T-cell (primary cell): ENCODE results near the gene CUL1. TPM values are rescaled to one million over a fixed set of nuclear protein-coding genes. Genes with fewer than 3 reads are reported as not detected.

Experiments used
- ATAC-seq, 4 experiments: fragments of 200-7000 bp in 3 of 4; fragments of 150-1000 bp in 1 of 4; cut with Tn5 transposase; replicated peaks in 1 of 4; 1 replicate in 3 of 4; 2 replicates in 1 of 4; pipeline ENCODE4 v1.10.0; 2021; ENCODE audit warnings: moderate library complexity in 3 of 4, mild to moderate bottlenecking in 2 of 4, moderate number of reproducible peaks in 1 of 4
- CTCF ChIA-PET, 2 donors: fragments of 300-600 bp; sonication (Branson Sonifier 250); formaldehyde crosslinking; loops; one replicate each; lab custom pipeline; 2022; ENCODE audit warnings: antibody characterized with exemption in 2 of 2; lab: Charles Lee
- POLR2A ChIA-PET, 2 donors: fragments of 300-600 bp; sonication (Branson Sonifier 250); formaldehyde crosslinking; loops; one replicate each; lab custom pipeline; 2022; ENCODE audit warnings: antibody characterized with exemption in 2 of 2; lab: Charles Lee
- DNase-seq, 35 experiments: peaks; one replicate each; pipeline versions ENCODE4 v3.0.0 to v3.0.0-alpha.2; 2013 to 2023
- H3K27ac ChIP-seq: one replicate; pipeline ENCODE4 v1.5.1; 2013; ENCODE audit warnings: low read length
- H3K27me3 ChIP-seq, 2 experiments: replicated peaks in 1 of 2; 1 replicate in 1 of 2; 2 replicates in 1 of 2; pipeline versions ENCODE4 v1.6.1 to v1.7.0; 2013; ENCODE audit warnings: low read length in 1 of 2, mixed read lengths in 1 of 2; ENCODE audit not compliant: control insufficient read depth in 2 of 2, insufficient read depth in 2 of 2; ENCODE audit errors: extremely low read depth in 1 of 2
- H3K36me3 ChIP-seq, 2 donors: 1 replicate in 1 of 2; 2 replicates in 1 of 2; pipeline versions ENCODE4 v1.6.1 to v1.7.0; 2013; ENCODE audit warnings: low read length in 1 of 2; ENCODE audit not compliant: control insufficient read depth in 2 of 2, insufficient read depth in 1 of 2; ENCODE audit errors: extremely low read depth in 1 of 2
- H3K4me1 ChIP-seq, 2 experiments: 1 replicate in 1 of 2; 2 replicates in 1 of 2; pipeline versions ENCODE4 v1.6.1 to v1.7.0; 2013; ENCODE audit warnings: low read length in 2 of 2, mixed read lengths in 1 of 2; ENCODE audit not compliant: insufficient read depth in 2 of 2, control insufficient read depth in 1 of 2; ENCODE audit errors: extremely low read depth in 1 of 2
- H3K4me3 ChIP-seq, 2 donors: 1 replicate in 1 of 2; 2 replicates in 1 of 2; pipeline versions ENCODE4 v1.5.1 to v1.7.0; 2013; ENCODE audit warnings: mild to moderate bottlenecking in 2 of 2, low read length in 1 of 2, moderate library complexity in 1 of 2; ENCODE audit not compliant: control insufficient read depth in 1 of 2; ENCODE audit errors: extremely low read depth in 1 of 2
- H3K9me3 ChIP-seq: 2 replicates; pipeline ENCODE4 v1.7.0; 2013
- H3K27ac Mint-ChIP-seq, 2 donors: one replicate each; pipeline ENCODE4 v1.8.0; 2020 to 2021; ENCODE audit warnings: mild to moderate bottlenecking in 2 of 2, mixed read lengths in 2 of 2
- H3K27me3 Mint-ChIP-seq, 2 donors: one replicate each; pipeline ENCODE4 v1.8.0; 2021 to 2022; ENCODE audit warnings: mixed read lengths in 2 of 2
- H3K36me3 Mint-ChIP-seq: one replicate; pipeline ENCODE4 v1.8.0; 2021; ENCODE audit warnings: mixed read lengths
- H3K4me1 Mint-ChIP-seq, 3 donors: one replicate each; pipeline ENCODE4 v1.8.0; 2020 to 2022; ENCODE audit warnings: mixed read lengths in 3 of 3, mild to moderate bottlenecking in 1 of 3
- H3K4me3 Mint-ChIP-seq, 3 donors: one replicate each; pipeline ENCODE4 v1.8.0; 2020 to 2022; ENCODE audit warnings: mild to moderate bottlenecking in 3 of 3, mixed read lengths in 3 of 3, moderate library complexity in 3 of 3
- H3K9me3 Mint-ChIP-seq, 3 donors: one replicate each; pipeline ENCODE4 v1.8.0; 2020 to 2022; ENCODE audit warnings: mixed read lengths in 3 of 3
- WGBS: methylation state at CpG from one replicate; pipeline ENCODE4 v1.1.5; 2013; ENCODE audit warnings: missing lambda C conversion rate; ENCODE audit not compliant: insufficient coverage; 5-methylcytosine and 5-hydroxymethylcytosine counted together
- total RNA-seq, 35 experiments: library from RNA in 6 of 35; stranded (reverse) in 6 of 35; fragments of 120-200 nt in 1 of 35; gene quantifications; one replicate each; pipeline versions ENCODE4 v1.2.1 to v1.2.4 and lab custom pipeline; 2013 to 2026

CUL1 gene
- total RNA-seq, 5 donors from 2014 or later (not counting 1 experiment from before 2014, with no cell fraction given), result 42.3 to 53.7 (median 49.9) TPM

DNA sequence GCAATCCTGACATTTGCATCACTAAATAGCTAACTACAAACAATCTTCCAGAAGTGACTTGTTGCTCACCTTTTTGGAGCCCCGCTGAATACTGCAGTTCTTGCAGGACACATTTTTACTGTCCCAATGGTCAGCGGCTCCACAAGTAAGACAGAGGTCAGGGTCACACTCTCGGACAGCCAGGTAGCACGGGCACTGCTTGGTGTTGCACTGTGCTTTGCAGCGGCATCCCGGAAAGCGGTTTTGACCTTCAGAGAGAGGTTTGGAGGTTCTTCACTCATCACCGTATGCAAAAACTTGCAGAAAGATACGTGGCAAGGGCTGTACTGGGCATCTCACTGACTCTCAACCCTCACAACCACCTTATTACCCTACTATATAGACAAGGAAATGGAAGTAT, 115.2 kb downstream of the CUL1 start:
- CTCF ChIA-PET, result interaction anchor here in 1 of 2 donors (0.6 kb wide), 1 partner anchor 10 kb away, joined by 3 read pairs; no protein-coding TSS in a partner anchor
- H3K27ac Mint-ChIP-seq, result no peak overlapping the region
- peaks cover 22% of the 10 kb centered on the region for H3K36me3 Mint-ChIP-seq

DNA sequence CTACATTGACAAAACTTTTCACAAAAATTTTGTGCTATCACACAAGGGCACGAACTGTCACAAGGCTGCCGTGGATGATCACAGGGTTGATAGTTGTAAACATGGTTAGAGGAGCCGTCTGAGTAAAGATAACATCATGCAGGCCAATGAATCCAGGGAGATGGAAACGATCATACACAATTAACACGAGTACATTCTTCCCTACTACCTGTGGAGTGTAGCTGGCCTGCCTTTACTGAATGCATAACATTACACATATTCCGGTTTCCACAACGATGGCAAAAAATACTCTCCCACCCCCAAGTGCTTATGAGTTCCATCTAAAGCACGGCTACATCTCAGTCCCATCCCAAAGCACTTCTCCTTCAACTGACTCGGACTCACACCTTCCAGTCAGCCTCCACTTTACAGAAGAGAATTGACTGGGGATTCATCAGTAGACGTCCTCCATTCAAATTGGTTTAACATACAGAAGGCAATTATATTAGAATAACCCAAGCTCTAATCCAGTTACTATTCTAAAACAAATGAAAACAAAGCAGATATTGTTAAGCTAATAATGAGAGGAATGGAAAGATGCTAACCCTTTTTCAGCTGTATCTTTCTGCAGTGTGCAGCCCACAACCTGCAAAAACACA, 116.3 kb downstream of the CUL1 start:
- Histone ChIP-seq H3K4me3 (no peak overlapping the region), H3K36me3 (peaks cover 7 to 15% of the 10 kb centered on the region in 2 donors), H3K27me3 (no peaks in the 10 kb centered on the region), H3K4me1 (no peaks in the 10 kb centered on the region), H3K9me3 (no peaks in the 10 kb centered on the region), H3K27ac (no peak overlapping the region)
- ChIA-PET POLR2A (no interaction called here), CTCF (interaction anchor here in 1 of 2 donors (0.5 kb wide), 1 partner anchor 148 kb away, joined by 6 read pairs; no protein-coding TSS in a partner anchor)
- peaks cover 4 to 16% (median 10%) of the 10 kb centered on the region in 3 donors for H3K4me1 Mint-ChIP-seq
- H3K36me3 Mint-ChIP-seq, result peaks cover 26% of the 10 kb centered on the region
- H3K4me3 Mint-ChIP-seq, result no peak overlapping the region
- no peak overlapping the region for H3K27ac Mint-ChIP-seq
- ATAC-seq, result no peak
- H3K9me3 Mint-ChIP-seq, result no peaks in the 10 kb centered on the region
- no peak for DNase-seq
- H3K27me3 Mint-ChIP-seq, result no peaks in the 10 kb centered on the region
- 96% methylated on average over 5 of the region's 10 CpGs for WGBS

More for the DNA sequence above, 115.2 kb downstream of the CUL1 start:
- Histone ChIP-seq H3K9me3 (no peaks in the 10 kb centered on the region), H3K27ac (no peak overlapping the region), H3K4me3 (no peak overlapping the region), H3K27me3 (no peaks in the 10 kb centered on the region), H3K4me1 (no peaks in the 10 kb centered on the region), H3K36me3 (peaks cover 7 to 20% of the 10 kb centered on the region in 2 donors)
- Mint-ChIP-seq H3K4me1 (peaks cover 4 to 16% (median 10%) of the 10 kb centered on the region in 3 donors), H3K9me3 (no peaks in the 10 kb centered on the region), H3K4me3 (no peak overlapping the region), H3K27me3 (no peaks in the 10 kb centered on the region)
- 98% methylated on average over 7 of the region's 9 CpGs for WGBS
- DNase-seq (no peak), ATAC-seq (no peak)
- POLR2A ChIA-PET, result interaction anchor here in 1 of 2 donors (0.5 kb wide), 1 partner anchor 71 kb away, joined by 5 read pairs; no protein-coding TSS in a partner anchor

DNA sequence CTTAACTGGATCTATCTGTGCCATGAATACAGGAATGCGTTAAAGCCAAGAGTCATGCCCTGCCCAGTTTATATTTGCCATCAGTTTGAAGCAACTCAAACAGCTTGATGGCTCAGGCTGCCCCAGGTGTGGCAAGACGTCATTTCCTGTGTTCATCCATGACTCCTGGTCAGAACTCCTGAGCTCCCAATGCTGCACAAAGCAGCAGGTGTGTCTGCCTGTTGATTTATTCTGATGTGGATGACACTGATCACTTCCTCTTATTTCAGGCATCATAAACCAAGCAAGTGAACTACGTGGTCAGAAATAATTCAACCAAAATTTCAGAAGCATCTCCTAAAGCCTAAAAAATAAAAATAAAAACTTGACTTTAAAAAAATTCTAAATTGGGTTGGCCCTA, 116.9 kb downstream of the CUL1 start:
- Mint-ChIP-seq H3K27me3 (no peaks in the 10 kb centered on the region), H3K27ac (no peak overlapping the region), H3K4me1 (peaks cover 4 to 16% (median 10%) of the 10 kb centered on the region in 3 donors), H3K36me3 (peaks cover 22% of the 10 kb centered on the region), H3K9me3 (no peaks in the 10 kb centered on the region), H3K4me3 (no peak overlapping the region)
- 84% methylated on average over 2 of the region's 3 CpGs for WGBS
- DNase-seq (no peak), ATAC-seq (no peak)
- POLR2A ChIA-PET, result no interaction called here
- no peak overlapping the region for H3K4me3 ChIP-seq
- no peak overlapping the region for H3K27ac ChIP-seq
- H3K9me3 ChIP-seq, result no peaks in the 10 kb centered on the region
- CTCF ChIA-PET, result interaction anchor here (0.5 to 0.8 kb wide), 3 partner anchors 149 to 513 kb away, joined by 3 to 7 read pairs (median 6); no protein-coding TSS in a partner anchor
- no peaks in the 10 kb centered on the region for H3K4me1 ChIP-seq
- no peaks in the 10 kb centered on the region for H3K27me3 ChIP-seq
- H3K36me3 ChIP-seq, result peaks cover 4 to 12% of the 10 kb centered on the region in 2 donors

DNA sequence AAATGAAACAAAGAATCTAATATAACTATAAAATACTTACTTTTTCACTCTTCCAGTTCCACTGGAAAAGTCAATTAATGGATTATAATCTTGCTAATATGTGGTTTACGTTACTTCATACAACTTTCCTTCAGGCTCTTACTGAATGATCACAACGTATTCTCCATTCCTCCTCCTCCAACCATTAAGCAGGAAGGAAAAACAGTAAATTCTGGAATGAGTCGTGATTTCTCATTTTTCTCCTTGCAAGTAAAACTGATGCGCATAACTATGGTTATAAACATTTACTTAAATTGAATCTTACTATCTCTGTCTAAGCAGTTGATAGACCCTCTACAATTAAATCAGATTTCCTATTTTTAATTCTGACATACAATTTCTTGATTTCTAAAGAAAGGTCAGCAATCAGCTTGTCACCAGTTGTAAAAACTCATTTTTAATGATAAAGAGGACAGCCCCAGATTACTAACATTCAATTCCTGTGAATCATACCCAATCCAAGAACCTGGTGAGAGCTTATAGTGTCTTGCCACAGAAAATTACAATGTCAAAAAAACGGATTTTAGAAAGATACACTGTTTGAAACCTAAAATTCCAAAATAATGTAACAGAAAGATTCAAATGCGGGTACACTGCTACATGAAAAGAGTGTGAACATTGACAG, 121.1 kb downstream of the CUL1 start:
- no peak for ATAC-seq
- CTCF ChIA-PET, result interaction anchor here (0.6 kb wide), 2 partner anchors 18 to 143 kb away, joined by 4 to 5 read pairs; no protein-coding TSS in a partner anchor
- Mint-ChIP-seq H3K4me3 (no peak overlapping the region), H3K9me3 (no peaks in the 10 kb centered on the region), H3K36me3 (peaks cover 26% of the 10 kb centered on the region), H3K27me3 (no peaks in the 10 kb centered on the region), H3K4me1 (no peaks in the 10 kb centered on the region), H3K27ac (no peak overlapping the region)
- H3K4me3 ChIP-seq, result no peak overlapping the region
- DNase-seq, result no peak
- H3K27ac ChIP-seq, result no peak overlapping the region
- POLR2A ChIA-PET, result no interaction called here
- no CpG with 5 or more reads among the region's 6 CpGs for WGBS
- H3K27me3 ChIP-seq, result no peaks in the 10 kb centered on the region
- H3K36me3 ChIP-seq, result no peaks in the 10 kb centered on the region
- no peaks in the 10 kb centered on the region for H3K4me1 ChIP-seq
- H3K9me3 ChIP-seq, result no peaks in the 10 kb centered on the region

GRCh38 chr7:148821422-148821821, 122.7 kb downstream of the CUL1 start:
- H3K36me3 ChIP-seq, result no peaks in the 10 kb centered on the region
- H3K27ac Mint-ChIP-seq, result no peak overlapping the region
- no peak for DNase-seq
- no peaks in the 10 kb centered on the region for H3K9me3 ChIP-seq
- no peaks in the 10 kb centered on the region for H3K4me1 Mint-ChIP-seq
- no peaks in the 10 kb centered on the region for H3K9me3 Mint-ChIP-seq
- H3K27ac ChIP-seq, result no peak overlapping the region
- H3K4me3 Mint-ChIP-seq, result no peak overlapping the region
- H3K27me3 ChIP-seq, result no peaks in the 10 kb centered on the region
- ChIA-PET CTCF (interaction anchor here in 1 of 2 donors (0.7 to 0.8 kb wide), 2 partner anchors 19 to 142 kb away, joined by 3 to 4 read pairs; no protein-coding TSS in a partner anchor), POLR2A (no interaction called here)
- ATAC-seq, result no peak
- WGBS, result no CpG with 5 or more reads among the region's 2 CpGs
- no peaks in the 10 kb centered on the region for H3K27me3 Mint-ChIP-seq
- H3K4me3 ChIP-seq, result no peak overlapping the region
- H3K36me3 Mint-ChIP-seq, result peaks cover 38% of the 10 kb centered on the region
- H3K4me1 ChIP-seq, result no peaks in the 10 kb centered on the region

- Mint-ChIP-seq H3K9me3 (no peaks in the 10 kb centered on the region), H3K4me1 (peaks cover 0 to 2% (median 0%) of the 10 kb centered on the region in 3 donors), H3K4me3 (no peak overlapping the region), H3K27ac (no peak overlapping the region), H3K27me3 (no peaks in the 10 kb centered on the region), H3K36me3 (peaks cover 29% of the 10 kb centered on the region)
- DNase-seq (no peak), ATAC-seq (no peak)
- CTCF ChIA-PET, result no interaction called here
- no peak overlapping the region for H3K4me3 ChIP-seq
- H3K36me3 ChIP-seq, result no peaks in the 10 kb centered on the region
- H3K27ac ChIP-seq, result no peak overlapping the region
- POLR2A ChIA-PET, result no interaction called here
- no peaks in the 10 kb centered on the region for H3K27me3 ChIP-seq
- H3K9me3 ChIP-seq, result no peaks in the 10 kb centered on the region
- WGBS, result no CpG with 5 or more reads among the region's 2 CpGs
- H3K4me1 ChIP-seq, result no peaks in the 10 kb centered on the region
Observed at GRCh38 chr7:148824864-148825263, 126.2 kb downstream of the CUL1 start.
